ENCODE data around the gene RBL2. TPM values are rescaled to one million over a fixed set of nuclear protein-coding genes. Genes with fewer than 3 reads are reported as not detected.

Gene RBL2
- total and polyA plus RNA-seq, 2 donors (not counting 1 experiment from before 2014, with no cell fraction given) = 70.7 to 171 TPM

- no peak overlapping the region for H3K4me3 Mint-ChIP-seq
- H3K27me3 Mint-ChIP-seq = peaks cover 22% of the 10 kb centered on the region
- intact Hi-C loops (cut with micrococcal nuclease) = no loop called here
- Histone ChIP-seq H3K4me2 (replicated peaks; ENCODE audit: low read depth, low read length, poor library complexity, severe bottlenecking) (no peak overlapping the region), H3K79me2 (ENCODE audit: control insufficient read depth, insufficient read depth, low read length) (no peaks in the 10 kb centered on the region), H3K27ac (ENCODE audit: low read length in 2 of 2) (no peak overlapping the region), H4K20me1 (ENCODE audit: control insufficient read depth, insufficient read depth, low read length, poor library complexity, severe bottlenecking) (no peaks in the 10 kb centered on the region), H3K4me1 (ENCODE audit: control insufficient read depth in 2 of 2, insufficient read depth in 2 of 2, low read length in 2 of 2) (no peaks in the 10 kb centered on the region), H2AFZ (ENCODE audit: insufficient read depth, low read depth, low read length, poor library complexity, severe bottlenecking) (no peak overlapping the region), H3K4me3 (ENCODE audit: control extremely low read depth in 1 of 5, extremely low read depth in 1 of 5, insufficient read depth in 1 of 5, low read depth in 2 of 5, low read length in 4 of 5) (no peak overlapping the region), H3K9me3 (ENCODE audit: control extremely low read depth in 1 of 3, control insufficient read depth in 2 of 3, insufficient read depth in 1 of 3, low read length in 2 of 3) (peaks cover 0 to 10% (median 0%) of the 10 kb centered on the region in 3 donors), H3K36me3 (replicated peaks in 1 of 2; ENCODE audit: control extremely low read depth in 1 of 2, control insufficient read depth in 1 of 2, extremely low read depth in 1 of 2, insufficient read depth in 2 of 2, low read length in 1 of 2) (no peaks in the 10 kb centered on the region), H3K9ac (ENCODE audit: low read length) (no peak overlapping the region), H3K27me3 (replicated peaks in 1 of 4; ENCODE audit: control extremely low read depth in 1 of 4, control insufficient read depth in 3 of 4, insufficient read depth in 4 of 4, low read length in 3 of 4) (peaks cover 0 to 7% (median 3%) of the 10 kb centered on the region in 4 experiments)
- TF ChIP-seq EZH2 (IDR thresholded peaks at IDR 0.05; ENCODE audit: borderline replicate concordance, insufficient read depth, low read depth, low read length, poor library complexity, severe bottlenecking) = no peak
- no peak for TF ChIP-seq CTCF (IDR thresholded peaks at IDR 0.05)
- peaks cover 3% of the 10 kb centered on the region for H3K9me3 Mint-ChIP-seq (ENCODE audit: insufficient read depth)
- DNase-seq (no peak), ATAC-seq (ENCODE audit: low read depth) (no peak)
- 98% methylated on average over 11 of the region's 18 CpGs for WGBS (ENCODE audit: insufficient coverage)
- POLR2A ChIA-PET = no interaction called here
- CTCF ChIA-PET = no interaction called here
- H3K27ac Mint-ChIP-seq = no peak overlapping the region
- H3K4me1 Mint-ChIP-seq = no peaks in the 10 kb centered on the region
These were observed 20.4 kb upstream of the RBL2 start for GRCh38 chr16:53413864-53414263.

DNA sequence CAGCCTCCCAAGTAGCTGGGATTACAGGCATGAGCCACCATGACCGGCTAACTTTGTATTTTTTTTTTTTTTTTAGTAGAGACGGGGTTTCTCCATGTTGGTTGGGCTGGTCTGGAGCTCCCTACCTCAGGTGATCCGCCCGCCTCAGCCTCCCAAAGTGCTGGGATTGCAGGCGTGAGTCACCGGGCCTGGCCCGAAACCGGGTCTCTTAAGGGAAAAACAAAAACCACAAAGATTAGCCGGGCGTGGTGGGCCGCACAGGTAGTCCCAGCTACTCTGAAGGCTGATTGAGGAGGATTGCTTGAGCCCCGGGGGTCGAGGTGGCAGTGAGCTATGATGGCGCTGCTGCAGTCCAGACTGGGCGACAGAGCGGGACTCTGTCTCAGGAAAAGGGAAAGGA lies 19.9 kb upstream of the RBL2 start:
- H3K4me2 ChIP-seq (replicated peaks; ENCODE audit: low read depth, low read length, poor library complexity, severe bottlenecking) = no peak overlapping the region
- peaks cover 0 to 10% (median 0%) of the 10 kb centered on the region in 3 donors for H3K9me3 ChIP-seq (ENCODE audit: control extremely low read depth in 1 of 3, control insufficient read depth in 2 of 3, insufficient read depth in 1 of 3, low read length in 2 of 3)
- no peak overlapping the region for H3K4me3 ChIP-seq (ENCODE audit: control extremely low read depth in 1 of 5, extremely low read depth in 1 of 5, insufficient read depth in 1 of 5, low read depth in 2 of 5, low read length in 4 of 5)
- H2AFZ ChIP-seq (ENCODE audit: insufficient read depth, low read depth, low read length, poor library complexity, severe bottlenecking) = no peak overlapping the region
- peaks cover 3% of the 10 kb centered on the region for H3K9me3 Mint-ChIP-seq (ENCODE audit: insufficient read depth)
- H3K4me1 ChIP-seq (ENCODE audit: control insufficient read depth in 2 of 2, insufficient read depth in 2 of 2, low read length in 2 of 2) = no peaks in the 10 kb centered on the region
- ChIA-PET CTCF (no interaction called here), POLR2A (no interaction called here)
- WGBS (ENCODE audit: insufficient coverage) = 89% methylated on average over 14 of the region's 16 CpGs
- peak overlapping the region; percentile 37 for H3K27ac Mint-ChIP-seq
- no peaks in the 10 kb centered on the region for H3K79me2 ChIP-seq (ENCODE audit: control insufficient read depth, insufficient read depth, low read length)
- ATAC-seq (ENCODE audit: low read depth) (no peak), DNase-seq (no peak)
- intact Hi-C loops (cut with micrococcal nuclease) = no loop called here
- peaks cover 0 to 7% (median 3%) of the 10 kb centered on the region in 4 experiments for H3K27me3 ChIP-seq (replicated peaks in 1 of 4; ENCODE audit: control extremely low read depth in 1 of 4, control insufficient read depth in 3 of 4, insufficient read depth in 4 of 4, low read length in 3 of 4)
- H4K20me1 ChIP-seq (ENCODE audit: control insufficient read depth, insufficient read depth, low read length, poor library complexity, severe bottlenecking) = no peaks in the 10 kb centered on the region
- no peak overlapping the region for H3K4me3 Mint-ChIP-seq
- H3K36me3 ChIP-seq (replicated peaks in 1 of 2; ENCODE audit: control extremely low read depth in 1 of 2, control insufficient read depth in 1 of 2, extremely low read depth in 1 of 2, insufficient read depth in 2 of 2, low read length in 1 of 2) = no peaks in the 10 kb centered on the region
- H3K4me1 Mint-ChIP-seq = no peaks in the 10 kb centered on the region
- H3K9ac ChIP-seq (ENCODE audit: low read length) = no peak overlapping the region
- TF ChIP-seq CTCF (IDR thresholded peaks at IDR 0.05) = no peak
- TF ChIP-seq EZH2 (IDR thresholded peaks at IDR 0.05; ENCODE audit: borderline replicate concordance, insufficient read depth, low read depth, low read length, poor library complexity, severe bottlenecking) = no peak
- H3K27me3 Mint-ChIP-seq = peaks cover 22% of the 10 kb centered on the region
- H3K27ac ChIP-seq (ENCODE audit: low read length in 2 of 2) = no peak overlapping the region

All from B cell (primary cell).